ENCODE measurements around the gene SP5.
A peak's percentile ranks its signal among the peaks of the same experiment; 100 is the strongest.
"Not testable (repeated sequence)": the region's sequence is repeated elsewhere in the genome, so short reads cannot be mapped to it uniquely, and the experiment has no call there.

The SP5 gene

DNA sequence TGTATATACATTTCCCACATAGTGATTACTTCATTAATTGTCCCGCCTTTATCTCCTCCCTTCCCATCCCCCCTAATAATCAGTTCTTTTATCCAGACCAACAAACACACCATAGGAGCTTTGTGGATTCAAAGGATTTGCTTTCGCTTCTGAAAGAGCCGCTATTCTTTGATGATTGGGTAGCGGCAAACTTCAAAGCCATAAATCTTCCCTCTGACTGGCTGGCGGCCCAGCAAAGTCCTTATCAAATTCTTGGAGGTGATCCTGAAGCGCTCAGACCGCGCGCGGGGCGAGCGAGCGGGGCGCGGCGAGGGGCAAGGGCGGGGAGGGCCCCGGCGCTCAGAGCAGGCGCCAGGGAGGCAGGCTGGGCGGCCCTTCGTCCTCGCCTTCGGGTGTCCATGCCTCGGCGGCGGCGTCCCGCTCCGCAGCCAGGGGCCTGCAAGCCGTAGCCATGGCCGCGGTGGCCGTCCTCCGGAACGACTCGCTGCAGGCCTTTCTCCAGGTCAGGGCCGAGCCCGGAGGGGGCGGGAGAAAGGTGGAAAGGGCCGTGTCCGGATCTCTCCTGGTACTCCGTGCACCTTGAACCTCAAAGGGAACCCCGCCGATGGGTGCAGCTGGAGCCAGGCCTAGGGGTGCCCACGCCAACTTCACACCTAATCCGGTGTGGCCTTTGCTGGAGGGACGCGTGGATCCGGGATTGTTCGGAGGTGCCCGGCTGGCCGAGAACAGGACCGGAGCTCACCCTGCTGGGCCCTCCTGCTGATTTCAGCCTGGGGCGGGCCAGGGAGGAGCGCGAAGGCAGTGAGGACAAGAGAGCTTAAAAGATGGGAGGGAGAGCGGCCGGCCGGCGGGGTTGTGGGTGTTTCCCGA lies at the start of gene SP5:
SP5 (plus strand) TSS at position 276 of the 870 bp plus-strand sequence; CDS start at position 452, 176 bp downstream.
- DNase-seq (ENCODE audit: low read depth in 4 of 4, low spot score in 1 of 4): peak in 1 of 4 experiments; percentile 4

DNA sequence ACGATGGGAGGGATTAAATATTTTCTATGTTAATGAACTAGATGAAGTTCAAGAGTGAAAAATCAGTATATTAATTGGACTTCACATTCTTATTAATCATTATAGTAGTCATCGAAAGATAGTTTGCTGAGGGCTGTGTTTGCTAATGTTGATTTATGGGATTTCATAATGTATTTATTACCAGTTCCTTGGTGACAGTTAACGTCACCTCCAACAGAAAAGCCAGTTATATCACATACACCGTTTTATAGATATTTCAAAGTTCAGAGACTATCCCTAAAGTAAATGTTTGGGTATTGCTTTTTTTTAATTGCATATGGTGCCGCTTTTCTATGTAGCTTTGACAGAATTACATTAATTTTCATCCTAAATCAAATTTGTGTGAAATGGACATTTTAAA lies 49.4 kb upstream of the SP5 start:
- DNase-seq (ENCODE audit: low read depth in 4 of 4, low spot score in 1 of 4): no peak

GRCh38 chr2:170669909-170670308 lies 45.2 kb upstream of the SP5 start:
- no peak for DNase-seq (ENCODE audit: low read depth in 4 of 4, low spot score in 1 of 4)

GRCh38 chr2:170670651-170671050 lies 44.5 kb upstream of the SP5 start:
- no peak for DNase-seq (ENCODE audit: low read depth in 4 of 4, low spot score in 1 of 4)

DNA sequence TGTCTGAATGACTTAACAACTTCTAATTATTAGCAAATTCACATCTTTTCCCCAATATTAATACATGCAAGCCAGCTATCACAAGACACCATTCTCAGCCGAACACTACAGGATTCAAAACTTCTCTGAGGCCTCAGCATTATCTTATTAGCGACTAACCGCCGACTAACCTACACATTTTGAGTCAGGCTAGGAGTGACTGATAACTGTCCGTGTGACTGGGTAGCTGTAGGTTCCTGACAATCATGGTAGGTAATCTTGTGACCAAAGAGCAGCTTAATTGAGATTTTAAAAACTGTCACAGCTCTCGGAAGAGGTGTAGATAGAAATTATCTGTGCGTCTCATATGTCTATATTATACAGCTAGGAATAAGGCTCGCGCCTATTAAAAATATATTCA lies 44.1 kb upstream of the SP5 start:
- no peak for DNase-seq (ENCODE audit: low read depth in 4 of 4, low spot score in 1 of 4)

DNA sequence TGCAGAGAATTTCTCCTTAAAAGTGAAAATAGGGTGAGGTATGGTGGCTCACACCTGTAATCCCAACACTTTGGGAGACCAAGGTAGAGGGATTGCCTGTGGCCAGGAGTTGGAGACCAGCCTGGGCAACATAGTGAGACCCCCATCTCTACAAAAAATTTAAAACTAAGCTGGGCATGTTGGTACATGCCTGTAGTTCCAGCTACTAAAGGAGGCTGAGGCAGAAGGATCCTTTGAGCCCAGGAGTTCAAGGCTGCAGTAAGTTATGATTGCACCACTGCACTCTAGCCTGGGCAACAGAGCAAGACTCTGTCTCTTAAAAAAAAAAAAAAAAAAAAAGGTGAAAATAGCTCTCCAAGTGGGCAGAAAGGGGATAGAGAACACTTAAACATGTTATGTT lies 40.9 kb upstream of the SP5 start:
- not testable (repeated sequence) for DNase-seq (ENCODE audit: low read depth in 4 of 4, low spot score in 1 of 4)

DNA sequence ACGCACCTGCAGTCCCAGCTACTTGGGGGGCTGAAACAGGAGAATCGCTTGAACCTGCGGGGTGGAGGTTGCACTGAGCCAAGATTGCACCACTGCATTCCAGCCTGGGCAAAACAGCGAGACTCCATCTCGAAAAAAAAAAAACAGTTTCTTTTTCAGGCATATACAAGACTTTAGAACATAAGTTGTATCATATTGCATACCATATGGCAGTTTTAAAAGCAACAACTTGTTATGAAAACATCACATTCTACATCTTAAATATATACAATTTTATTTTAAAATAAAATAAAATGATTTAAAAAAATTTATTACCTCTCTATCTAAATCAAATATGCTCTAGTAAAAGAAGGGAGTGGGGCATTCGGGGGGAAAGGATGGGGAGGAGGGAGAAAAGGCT lies 39.4 kb upstream of the SP5 start:
- DNase-seq (ENCODE audit: low read depth in 4 of 4, low spot score in 1 of 4): no peak

- DNase-seq (ENCODE audit: low read depth in 4 of 4, low spot score in 1 of 4): no peak
These were observed 35.5 kb upstream of the SP5 start for GRCh38 chr2:170679607-170680079.

GRCh38 chr2:170680172-170680941 lies 34.8 kb upstream of the SP5 start:
- no peak for DNase-seq (ENCODE audit: low read depth in 4 of 4, low spot score in 1 of 4)

DNA sequence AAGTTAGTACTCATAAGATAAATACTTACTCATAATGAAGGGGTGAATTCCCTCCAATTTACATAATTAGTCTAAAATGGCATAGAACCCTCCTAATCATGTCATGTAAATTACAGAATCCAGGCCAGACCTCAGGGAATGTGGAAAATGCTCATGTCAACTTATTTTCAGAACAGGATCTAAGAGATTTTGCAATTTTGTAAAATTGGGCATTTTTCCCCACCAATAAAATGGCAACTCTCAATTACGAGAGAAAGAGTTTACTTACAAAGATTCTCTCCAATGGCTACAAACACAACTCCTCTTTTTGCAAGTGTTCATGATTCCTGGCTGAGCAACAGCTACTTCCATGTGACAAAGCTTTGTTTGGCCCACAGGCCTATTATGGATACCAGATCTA lies 33.8 kb upstream of the SP5 start:
- no peak for DNase-seq (ENCODE audit: low read depth in 4 of 4, low spot score in 1 of 4)

DNA sequence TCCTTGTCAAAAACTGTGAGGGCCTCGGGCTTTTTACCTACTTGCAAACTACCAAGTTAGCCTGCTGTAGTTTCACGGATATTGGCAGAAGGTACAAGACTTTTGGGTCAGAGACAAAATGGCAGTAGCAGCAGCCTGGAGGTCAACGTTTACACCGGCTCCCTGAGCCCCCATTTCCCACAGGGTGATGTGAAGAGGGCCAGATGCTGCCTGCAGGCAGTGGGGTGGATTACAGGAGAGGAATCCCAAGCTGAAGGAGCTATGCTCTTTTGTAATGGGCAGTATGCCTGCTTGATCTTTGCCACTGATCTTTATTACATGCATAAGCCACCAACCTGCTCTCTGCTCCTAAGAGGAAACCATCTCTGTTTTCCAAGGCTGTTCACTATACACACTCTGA lies 29.5 kb upstream of the SP5 start:
- DNase-seq (ENCODE audit: low read depth in 4 of 4, low spot score in 1 of 4): no peak

GRCh38 chr2:170689481-170689880 lies 25.7 kb upstream of the SP5 start:
- DNase-seq (ENCODE audit: low read depth in 4 of 4, low spot score in 1 of 4): no peak

DNA sequence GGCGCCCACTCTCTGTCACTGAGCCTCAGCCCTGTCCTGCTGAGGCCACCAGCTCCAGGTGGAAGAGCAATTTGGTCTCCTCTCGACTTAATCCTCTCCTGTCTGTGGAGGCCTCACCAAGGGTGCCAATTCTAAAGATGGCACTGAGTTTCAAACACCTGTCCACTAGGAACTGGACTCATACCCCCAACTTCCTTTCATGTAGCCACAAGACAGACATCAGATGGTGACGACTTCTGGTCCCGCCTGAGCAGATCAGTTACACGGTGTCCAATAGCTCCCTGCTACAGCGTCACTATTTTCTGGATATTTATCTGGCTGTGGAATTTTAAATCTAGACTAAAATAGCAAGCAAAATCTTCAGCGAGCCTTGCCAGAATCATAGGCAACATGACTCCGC lies 24.5 kb upstream of the SP5 start:
- DNase-seq (ENCODE audit: low read depth in 4 of 4, low spot score in 1 of 4): no peak

DNA sequence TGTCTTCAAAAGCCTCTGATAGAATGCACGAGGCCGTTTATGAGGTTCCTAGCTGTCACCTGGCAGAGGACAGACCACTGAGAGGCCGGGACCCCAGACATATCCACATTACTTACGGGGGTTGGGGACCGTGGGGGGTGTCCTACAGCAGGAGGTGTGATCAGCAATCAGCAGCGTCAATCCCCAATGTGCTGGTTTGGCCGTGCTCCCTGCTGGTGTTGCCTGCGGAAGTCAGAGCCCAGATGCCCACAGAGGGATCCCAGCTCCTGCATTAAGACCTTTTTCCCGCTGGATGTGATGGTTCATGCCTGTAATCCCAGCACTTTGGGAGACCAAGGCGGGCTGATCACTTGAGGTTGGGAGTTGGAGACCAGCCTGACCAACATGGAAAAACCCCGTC lies 20.8 kb upstream of the SP5 start:
- no peak for DNase-seq (ENCODE audit: low read depth in 4 of 4, low spot score in 1 of 4)

DNA sequence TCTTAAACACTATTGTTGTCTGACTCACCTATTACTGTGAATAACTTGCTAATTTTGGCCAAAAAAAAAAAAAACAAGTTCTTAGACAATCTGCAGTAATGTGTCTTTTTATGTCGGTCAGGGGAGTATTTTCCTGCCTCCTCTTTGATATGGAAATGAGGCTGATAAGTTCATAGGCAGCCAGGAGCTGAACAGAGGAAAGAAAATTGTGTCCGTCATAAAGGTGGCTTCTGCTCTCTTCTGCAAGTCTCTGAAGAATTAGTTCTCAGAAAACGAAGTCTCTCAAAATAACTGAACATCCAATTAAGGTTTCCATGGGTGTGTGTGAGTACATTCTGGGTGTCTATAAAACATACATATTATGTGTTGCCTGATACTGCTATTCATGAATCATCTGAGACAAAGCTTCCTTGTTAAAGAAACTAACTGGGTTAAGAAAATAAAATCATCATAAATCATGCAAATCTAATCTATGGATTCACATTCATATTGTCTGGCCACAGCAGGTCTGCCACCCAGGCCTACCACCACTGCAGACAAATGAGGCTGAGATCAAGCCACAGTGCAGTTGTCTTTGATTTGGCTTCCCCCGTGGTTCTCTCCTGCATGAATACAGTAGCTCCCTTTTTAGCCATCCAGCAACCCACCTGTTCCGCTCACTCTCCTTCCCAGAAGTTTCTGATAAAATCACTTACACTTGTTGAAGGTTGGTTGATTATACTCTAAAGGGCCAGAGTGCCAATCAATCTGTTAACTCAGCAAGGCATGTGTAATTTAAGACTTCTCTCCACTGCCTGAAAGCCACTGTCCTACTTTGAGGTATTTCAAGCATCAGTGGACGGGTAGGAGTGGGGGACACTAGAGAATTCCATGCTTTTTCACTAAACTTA lies 19.4 kb upstream of the SP5 start:
- DNase-seq (ENCODE audit: low read depth in 4 of 4, low spot score in 1 of 4): no peak

GRCh38 chr2:170696948-170697347 lies 18.2 kb upstream of the SP5 start:
- DNase-seq (ENCODE audit: low read depth in 4 of 4, low spot score in 1 of 4): no peak

DNA sequence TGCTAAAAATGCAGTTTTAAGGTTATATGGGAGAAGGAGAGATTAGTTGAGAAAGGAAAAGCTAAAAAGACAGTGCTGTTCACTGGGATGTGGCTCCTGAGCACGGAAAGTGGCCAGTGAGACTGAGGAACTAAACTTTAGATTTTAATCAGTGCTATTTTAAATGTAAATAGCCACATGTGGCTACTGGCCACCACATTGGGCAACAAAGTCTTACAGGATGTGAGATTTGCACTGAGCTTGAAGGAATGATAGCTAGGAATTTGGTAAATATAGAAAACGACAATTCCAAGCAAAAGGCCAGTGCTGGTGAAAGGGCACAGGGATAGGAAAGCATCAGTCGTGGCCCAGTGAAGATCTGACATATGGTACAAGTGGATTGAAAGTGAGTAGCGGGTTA lies 14.1 kb upstream of the SP5 start:
- no peak for DNase-seq (ENCODE audit: low read depth in 4 of 4, low spot score in 1 of 4)

DNA sequence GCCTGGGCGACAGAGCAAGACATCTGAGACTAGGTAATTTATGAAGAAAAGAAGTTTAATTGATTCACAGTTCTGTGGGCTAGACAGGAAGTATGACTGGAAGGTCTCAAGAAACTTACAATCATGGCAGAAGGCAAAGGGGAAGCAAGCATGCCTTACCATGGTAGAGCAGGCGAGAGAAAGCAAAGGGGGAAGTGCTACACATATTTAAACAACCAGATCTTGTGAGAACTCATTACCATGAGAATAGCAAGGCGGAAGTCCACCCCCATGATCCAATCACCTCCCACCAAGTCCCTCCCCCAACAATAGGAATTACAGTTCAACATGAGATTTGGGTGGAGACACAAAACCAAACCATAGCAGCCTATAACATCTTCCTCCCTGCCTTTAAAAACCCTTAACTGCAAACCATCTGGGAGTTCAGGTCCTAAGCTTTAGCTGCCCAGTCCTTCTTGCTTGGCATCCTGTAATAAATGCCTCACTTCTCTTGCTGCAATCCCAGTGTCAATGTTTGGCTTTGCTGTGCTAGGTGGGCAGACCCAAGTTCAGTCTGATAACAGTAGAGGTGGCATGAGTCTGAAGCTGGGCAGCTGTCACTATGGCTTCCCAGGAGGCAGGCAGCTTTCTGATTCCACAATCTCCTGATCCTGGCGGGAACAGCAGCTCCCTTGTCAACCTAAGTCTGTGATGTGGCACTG lies 11.2 kb upstream of the SP5 start:
- DNase-seq (ENCODE audit: low read depth in 4 of 4, low spot score in 1 of 4): no peak

DNA sequence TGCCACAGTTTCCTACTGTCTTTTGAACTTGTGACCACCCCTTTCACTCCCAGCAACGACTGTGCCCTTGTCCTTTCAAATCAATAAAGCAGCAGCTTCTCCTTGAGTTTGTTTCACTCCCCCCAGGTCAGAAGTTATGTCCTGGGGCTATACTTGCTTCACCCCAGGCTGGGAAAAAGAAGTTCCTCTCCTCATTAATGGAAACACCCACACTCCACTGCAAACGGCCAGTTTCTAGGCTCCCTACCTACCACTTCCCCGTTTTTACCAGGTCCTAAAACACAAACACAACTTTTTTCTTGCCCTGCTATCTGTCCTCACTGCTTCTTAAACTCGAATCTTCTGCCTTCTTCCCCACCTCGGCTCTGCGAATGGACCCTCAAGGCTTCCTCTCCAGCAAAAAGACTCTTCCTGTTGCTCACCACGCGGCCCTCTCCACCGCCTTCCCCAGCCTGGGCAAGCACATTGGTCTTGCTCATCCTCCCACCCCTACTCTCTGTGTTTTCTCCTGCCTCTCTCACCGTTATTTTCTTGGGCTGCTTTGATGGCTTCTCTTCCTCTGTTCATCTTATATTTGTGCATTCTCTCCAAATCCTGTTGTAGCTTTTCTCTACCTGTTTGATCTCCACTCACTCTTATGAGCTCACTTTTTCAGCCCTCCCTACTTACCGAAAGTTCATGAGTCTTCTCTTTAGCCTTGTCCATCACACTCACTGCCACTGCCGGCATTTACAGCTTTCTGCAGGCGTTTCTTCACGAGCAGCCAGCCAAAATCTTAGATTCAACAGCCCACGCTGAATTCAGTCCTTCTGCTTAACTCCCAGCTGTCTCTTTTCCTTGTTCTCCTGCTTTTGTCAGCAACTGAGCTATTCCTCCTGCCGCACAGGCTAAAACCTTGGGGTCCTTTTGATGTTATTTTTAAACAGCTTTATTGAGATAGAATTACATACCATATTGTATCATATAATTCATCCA lies 7.0 kb upstream of the SP5 start:
- no peak for DNase-seq (ENCODE audit: low read depth in 4 of 4, low spot score in 1 of 4)

DNA sequence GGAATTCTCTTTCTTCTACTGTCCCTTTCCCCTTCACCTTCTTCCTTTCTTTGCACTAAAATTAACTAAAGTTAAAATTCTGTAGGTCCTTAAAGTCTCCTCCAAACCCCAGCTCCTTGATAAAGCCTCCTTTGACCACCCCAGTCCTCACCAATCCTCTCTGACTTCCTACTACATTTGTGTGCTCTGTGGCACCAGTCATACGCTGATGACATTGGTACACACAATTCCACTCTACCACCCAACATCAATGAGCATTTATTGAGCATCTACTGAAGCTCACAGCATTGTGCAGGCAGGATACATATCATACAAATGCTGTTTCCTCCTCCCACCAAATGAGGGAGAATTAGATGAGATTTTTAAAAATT lies 4.5 kb upstream of the SP5 start:
- DNase-seq (ENCODE audit: low read depth in 4 of 4, low spot score in 1 of 4): no peak
